ENCODE measurements around the gene NKD1. TPM values are rescaled to one million over a fixed set of nuclear protein-coding genes. Genes with fewer than 3 reads are reported as not detected.
"Not testable (repeated sequence)": the region's sequence is repeated elsewhere in the genome, so short reads cannot be mapped to it uniquely, and the experiment has no call there.

Gene NKD1
- polyA plus RNA-seq, 1 experiment, result not detected

DNA sequence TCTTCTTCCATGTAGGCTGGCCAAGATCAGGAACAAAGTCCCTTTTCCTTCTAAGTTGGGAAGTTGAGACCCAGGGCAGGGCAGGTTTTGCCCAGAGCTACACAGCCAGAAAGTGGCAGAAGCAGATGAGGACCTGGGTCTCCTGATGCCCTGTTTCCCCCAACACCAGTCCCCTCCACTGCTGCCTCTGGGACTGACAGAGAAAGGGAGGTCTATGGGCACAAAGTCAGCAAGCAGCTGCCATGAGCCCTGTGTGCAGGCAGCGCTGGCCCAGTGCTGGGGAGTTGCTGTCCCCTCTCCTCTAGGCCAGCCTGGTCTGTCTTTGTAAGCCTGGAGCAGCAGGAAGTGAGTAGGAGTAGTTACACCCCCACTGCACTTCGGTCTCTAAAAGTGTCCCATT, 46.9 kb upstream of the NKD1 start:
- DNase-seq (ENCODE audit: low read depth, low spot score), result no peak
- ChIA-PET POLR2A (no interaction called here), CTCF (no interaction called here)
- no peak overlapping the region for H3K27ac ChIP-seq (ENCODE audit: low read depth, low read length)
- no peaks in the 10 kb centered on the region for H3K9me3 ChIP-seq (ENCODE audit: control insufficient read depth, insufficient read depth, low read length)
- H3K4me3 ChIP-seq (ENCODE audit: low read depth, low read length), result no peak overlapping the region
- H3K27me3 ChIP-seq (ENCODE audit: control insufficient read depth, insufficient read depth, low read length), result peaks cover 3% of the 10 kb centered on the region
- TF ChIP-seq, protein P1, sequence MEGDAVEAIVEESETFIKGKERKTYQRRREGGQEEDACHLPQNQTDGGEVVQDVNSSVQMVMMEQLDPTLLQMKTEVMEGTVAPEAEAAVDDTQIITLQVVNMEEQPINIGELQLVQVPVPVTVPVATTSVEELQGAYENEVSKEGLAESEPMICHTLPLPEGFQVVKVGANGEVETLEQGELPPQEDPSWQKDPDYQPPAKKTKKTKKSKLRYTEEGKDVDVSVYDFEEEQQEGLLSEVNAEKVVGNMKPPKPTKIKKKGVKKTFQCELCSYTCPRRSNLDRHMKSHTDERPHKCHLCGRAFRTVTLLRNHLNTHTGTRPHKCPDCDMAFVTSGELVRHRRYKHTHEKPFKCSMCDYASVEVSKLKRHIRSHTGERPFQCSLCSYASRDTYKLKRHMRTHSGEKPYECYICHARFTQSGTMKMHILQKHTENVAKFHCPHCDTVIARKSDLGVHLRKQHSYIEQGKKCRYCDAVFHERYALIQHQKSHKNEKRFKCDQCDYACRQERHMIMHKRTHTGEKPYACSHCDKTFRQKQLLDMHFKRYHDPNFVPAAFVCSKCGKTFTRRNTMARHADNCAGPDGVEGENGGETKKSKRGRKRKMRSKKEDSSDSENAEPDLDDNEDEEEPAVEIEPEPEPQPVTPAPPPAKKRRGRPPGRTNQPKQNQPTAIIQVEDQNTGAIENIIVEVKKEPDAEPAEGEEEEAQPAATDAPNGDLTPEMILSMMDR (IDR thresholded peaks at IDR 0.05; ENCODE audit: low read depth, low read length), result no peak

DNA sequence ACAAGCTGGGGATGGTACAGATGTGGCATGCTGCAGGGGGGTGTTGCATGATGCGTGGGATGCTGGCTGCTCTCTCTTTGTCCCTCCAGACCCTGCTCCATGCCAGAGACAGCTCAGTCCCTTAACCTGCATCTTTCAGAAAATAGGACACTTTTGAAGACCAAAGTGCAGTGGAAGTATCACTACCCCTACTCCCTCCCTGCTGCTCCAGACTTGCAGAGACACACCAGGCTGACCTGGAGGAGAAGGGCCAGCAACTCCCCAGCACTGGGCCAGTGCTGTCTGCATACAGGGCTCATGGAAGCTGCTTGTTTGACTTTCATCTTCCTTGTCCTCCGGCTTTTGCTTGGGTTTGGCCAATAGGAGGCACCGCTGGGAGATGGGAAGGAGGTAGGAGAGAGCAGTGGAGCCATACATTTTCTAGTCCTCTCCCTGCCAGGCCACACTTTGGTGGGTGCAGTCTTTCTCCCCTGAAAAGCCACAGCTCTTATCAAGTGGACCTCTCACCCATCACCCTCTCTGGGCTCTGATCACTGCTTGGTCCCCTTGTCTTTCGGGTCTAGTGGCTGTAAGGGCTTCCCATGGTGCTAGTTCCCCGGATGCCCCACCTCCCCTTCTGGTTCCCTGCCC, 46.1 kb upstream of the NKD1 start:
- TF ChIP-seq, protein P1 (IDR thresholded peaks at IDR 0.05; ENCODE audit: low read depth, low read length), result no peak
- no peak for DNase-seq (ENCODE audit: low read depth, low spot score)
- Histone ChIP-seq H3K4me3 (ENCODE audit: low read depth, low read length) (no peak overlapping the region), H3K27ac (ENCODE audit: low read depth, low read length) (no peak overlapping the region), H3K27me3 (ENCODE audit: control insufficient read depth, insufficient read depth, low read length) (peaks cover 3% of the 10 kb centered on the region), H3K9me3 (ENCODE audit: control insufficient read depth, insufficient read depth, low read length) (no peaks in the 10 kb centered on the region)
- ChIA-PET CTCF (no interaction called here), POLR2A (no interaction called here)

DNA sequence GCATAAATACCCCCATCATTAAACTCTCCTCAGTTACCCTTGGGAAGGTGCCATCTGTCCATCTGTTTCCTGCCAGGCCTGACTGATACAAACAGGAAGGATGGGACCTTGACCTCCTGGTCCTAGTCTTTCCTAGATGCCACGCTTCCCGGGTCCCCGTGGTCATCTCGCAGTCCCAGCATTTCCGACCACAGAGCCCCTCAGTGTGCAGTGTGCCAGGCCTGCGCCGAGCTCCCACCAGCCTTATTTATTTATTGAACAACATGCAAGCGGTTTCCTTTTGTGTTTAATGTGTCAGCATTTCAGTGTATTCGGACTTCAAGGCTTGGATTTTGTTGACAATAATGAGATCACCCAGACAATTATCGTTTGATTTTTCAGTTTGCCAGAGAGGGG, 45.6 kb upstream of the NKD1 start:
- H3K27ac ChIP-seq (ENCODE audit: low read depth, low read length), result no peak overlapping the region
- H3K27me3 ChIP-seq (ENCODE audit: control insufficient read depth, insufficient read depth, low read length), result peaks cover 3% of the 10 kb centered on the region
- no peaks in the 10 kb centered on the region for H3K9me3 ChIP-seq (ENCODE audit: control insufficient read depth, insufficient read depth, low read length)
- TF ChIP-seq, protein P1 (IDR thresholded peaks at IDR 0.05; ENCODE audit: low read depth, low read length), result no peak
- ChIA-PET CTCF (no interaction called here), POLR2A (no interaction called here)
- H3K4me3 ChIP-seq (ENCODE audit: low read depth, low read length), result no peak overlapping the region
- no peak for DNase-seq (ENCODE audit: low read depth, low spot score)

DNA sequence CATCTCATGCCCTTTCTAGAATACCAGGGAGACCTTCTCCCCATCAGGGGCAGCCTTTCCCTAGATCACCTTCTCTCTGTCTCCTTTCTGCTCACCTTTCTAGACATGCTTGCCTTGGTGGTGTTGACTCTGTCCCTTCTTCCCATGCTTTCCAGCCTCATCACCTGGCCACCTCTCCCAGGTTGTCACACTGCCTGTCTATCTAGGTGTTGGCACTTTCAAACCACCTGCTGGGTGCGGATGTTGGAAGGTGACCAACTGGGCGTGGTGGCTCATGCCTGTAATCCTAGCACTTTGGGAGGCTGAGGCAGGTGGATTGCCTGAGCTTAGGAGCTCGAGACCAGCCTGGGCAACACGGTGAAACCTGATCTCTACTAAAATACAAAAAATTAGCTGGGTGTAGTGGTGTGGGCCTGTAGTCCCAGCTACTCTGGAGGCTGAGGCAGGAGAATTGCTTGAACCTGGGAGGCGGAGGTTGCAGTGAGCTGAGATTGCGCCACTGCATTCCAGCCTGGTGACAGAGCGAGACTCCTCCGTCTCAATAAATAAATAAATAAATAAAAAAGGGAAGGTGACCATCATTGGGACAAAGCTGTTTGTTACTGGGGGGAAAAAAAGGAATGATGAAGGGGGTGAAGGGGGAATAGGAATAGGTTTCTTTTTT, 44.2 kb upstream of the NKD1 start:
- DNase-seq (ENCODE audit: low read depth, low spot score); H3K9me3 ChIP-seq (ENCODE audit: control insufficient read depth, insufficient read depth, low read length); H3K27me3 ChIP-seq (ENCODE audit: control insufficient read depth, insufficient read depth, low read length); POLR2A ChIA-PET; CTCF ChIA-PET; H3K4me3 ChIP-seq (ENCODE audit: low read depth, low read length); H3K27ac ChIP-seq (ENCODE audit: low read depth, low read length): not testable (repeated sequence)

DNA sequence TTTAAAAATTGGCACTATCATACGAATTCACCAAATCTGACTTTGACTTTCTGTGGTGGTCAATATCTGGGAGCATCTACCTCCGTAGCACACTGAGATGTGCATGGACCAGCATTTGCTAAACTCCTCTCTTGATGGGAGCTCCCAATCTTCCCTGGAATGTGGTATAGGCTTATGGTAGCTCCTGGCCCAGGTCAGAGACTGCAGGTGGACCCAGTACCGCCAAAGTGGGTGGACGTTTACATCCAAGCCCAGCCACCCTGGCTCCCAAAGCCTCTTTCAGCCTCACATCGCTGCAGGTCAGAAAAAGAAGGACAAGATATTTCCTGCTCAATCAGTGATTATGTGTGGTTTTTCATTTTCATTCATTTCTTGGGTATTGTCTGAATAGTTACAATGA, 43.1 kb upstream of the NKD1 start:
- peaks cover 3% of the 10 kb centered on the region for H3K27me3 ChIP-seq (ENCODE audit: control insufficient read depth, insufficient read depth, low read length)
- TF ChIP-seq, protein P1 (IDR thresholded peaks at IDR 0.05; ENCODE audit: low read depth, low read length), result no peak
- ChIA-PET CTCF (interaction anchor here (1.3 kb wide), 1 partner anchor 161 kb away, joined by 3 read pairs; no protein-coding TSS in a partner anchor), POLR2A (no interaction called here)
- H3K27ac ChIP-seq (ENCODE audit: low read depth, low read length), result no peak overlapping the region
- no peaks in the 10 kb centered on the region for H3K9me3 ChIP-seq (ENCODE audit: control insufficient read depth, insufficient read depth, low read length)
- no peak for DNase-seq (ENCODE audit: low read depth, low spot score)
- H3K4me3 ChIP-seq (ENCODE audit: low read depth, low read length), result no peak overlapping the region
